CMK (cell line): ENCODE results near the gene DUSP1.

Experiments
- DNase-seq: peaks from one replicate; pipeline ENCODE4 v3.0.0-alpha.2; 2010; ENCODE audit warnings: low read depth

DUSP1 gene

GRCh38 chr5:172762214-172763119 lies 8.5 kb downstream of the DUSP1 start:
- no peak for DNase-seq

GRCh38 chr5:172760959-172761358 lies 10.0 kb downstream of the DUSP1 start:
- no peak for DNase-seq

DNA sequence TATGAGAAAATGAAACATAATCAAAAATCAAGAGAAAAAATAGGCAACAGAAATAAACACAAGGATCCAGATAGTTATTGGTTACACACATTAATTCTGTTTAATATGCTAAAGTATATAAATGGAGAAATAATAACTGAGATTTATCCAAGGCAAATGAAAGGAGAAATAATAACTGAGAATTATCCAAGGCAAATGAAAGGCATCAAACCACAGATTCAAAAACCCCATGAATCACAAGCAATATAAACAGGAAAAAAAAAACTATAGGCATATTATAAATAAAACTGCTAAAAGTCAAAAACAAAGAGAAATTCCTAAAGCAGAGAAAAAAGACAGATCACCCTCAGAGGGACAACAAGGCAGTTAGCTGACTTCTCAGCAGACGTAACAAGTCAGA lies 10.9 kb downstream of the DUSP1 start:
- no peak for DNase-seq

GRCh38 chr5:172758834-172759149 lies 12.2 kb downstream of the DUSP1 start:
- no peak for DNase-seq

DNA sequence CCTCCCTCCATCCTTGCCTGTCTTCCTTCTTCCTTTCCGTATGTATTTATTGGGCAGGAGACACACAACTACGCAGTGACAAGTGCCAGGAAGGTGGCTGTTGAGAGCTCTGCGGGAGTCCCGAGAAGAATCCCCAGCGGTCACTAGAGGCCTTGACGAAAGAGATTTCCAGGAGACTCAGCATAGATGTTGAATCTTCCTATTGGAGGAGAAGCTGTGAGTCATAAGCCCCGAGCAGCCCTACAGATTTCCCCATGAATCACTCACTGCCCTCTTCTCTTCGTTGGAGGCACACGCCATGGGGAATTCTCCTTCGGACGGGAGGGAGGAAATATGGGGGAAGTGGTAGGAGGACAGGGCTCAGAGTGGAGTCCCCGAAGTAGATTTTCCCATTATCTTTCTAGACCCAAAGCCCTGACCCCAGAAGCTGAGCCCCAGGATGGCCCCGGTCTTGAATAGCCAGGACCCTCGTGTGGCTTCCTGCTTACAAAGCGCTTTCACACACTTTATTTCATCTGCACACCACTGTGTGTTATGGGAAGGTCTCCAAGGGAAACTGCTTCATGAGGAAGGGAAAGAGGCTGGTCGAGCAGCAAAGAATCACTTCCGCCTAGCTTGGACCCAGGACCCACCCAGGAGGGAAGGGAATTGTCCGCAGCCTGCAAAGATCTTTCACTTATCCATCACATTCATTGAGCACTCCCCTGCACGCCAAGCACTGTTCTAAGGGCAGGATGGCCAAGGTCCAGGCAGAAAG lies 12.7 kb downstream of the DUSP1 start:
- no peak for DNase-seq

- no peak for DNase-seq
These were observed 13.5 kb downstream of the DUSP1 start for GRCh38 chr5:172757394-172758010.

- no peak for DNase-seq
These were observed 14.1 kb downstream of the DUSP1 start for GRCh38 chr5:172756764-172757393.

DNA sequence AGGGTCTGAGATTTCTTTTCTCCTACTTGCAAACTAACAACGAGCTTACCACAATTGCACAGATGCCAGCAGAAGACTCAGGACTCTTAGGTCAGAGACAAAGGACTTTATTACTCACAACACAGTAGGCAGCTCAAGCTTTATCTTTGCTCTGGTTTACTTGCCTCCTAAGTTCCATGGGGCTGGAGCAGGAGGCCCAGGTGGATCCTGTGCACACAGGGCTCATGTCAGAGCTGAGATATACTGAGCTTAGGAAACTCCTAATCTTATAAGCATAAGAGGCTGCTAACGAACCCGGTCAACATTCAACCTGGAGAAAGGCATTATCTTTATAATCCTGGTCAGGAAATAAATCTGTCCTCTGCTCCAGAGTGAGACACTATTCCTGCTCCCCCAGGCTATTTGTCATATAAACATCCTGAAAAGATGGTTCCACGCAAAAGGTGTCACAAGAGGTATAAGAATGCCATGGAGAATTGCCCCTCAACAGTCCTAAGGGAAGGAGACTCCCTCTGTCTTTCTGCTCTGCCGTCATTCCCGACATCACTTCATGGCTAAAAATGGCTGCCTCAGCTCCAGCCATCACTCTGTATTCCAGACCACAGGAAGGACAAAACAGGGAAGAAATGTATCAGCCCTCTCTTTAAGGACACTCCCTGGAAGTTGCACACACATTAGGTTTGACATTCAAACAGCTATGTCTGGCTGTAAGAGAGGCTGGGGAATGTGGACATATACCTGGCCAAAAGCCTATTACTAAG lies 16.2 kb downstream of the DUSP1 start:
- no peak for DNase-seq

GRCh38 chr5:172753101-172753500 lies 17.9 kb downstream of the DUSP1 start:
- no peak for DNase-seq

- no peak for DNase-seq
These were observed 19.1 kb downstream of the DUSP1 start for GRCh38 chr5:172751761-172752510.

GRCh38 chr5:172749881-172750633 lies 20.9 kb downstream of the DUSP1 start:
- no peak for DNase-seq

DNA sequence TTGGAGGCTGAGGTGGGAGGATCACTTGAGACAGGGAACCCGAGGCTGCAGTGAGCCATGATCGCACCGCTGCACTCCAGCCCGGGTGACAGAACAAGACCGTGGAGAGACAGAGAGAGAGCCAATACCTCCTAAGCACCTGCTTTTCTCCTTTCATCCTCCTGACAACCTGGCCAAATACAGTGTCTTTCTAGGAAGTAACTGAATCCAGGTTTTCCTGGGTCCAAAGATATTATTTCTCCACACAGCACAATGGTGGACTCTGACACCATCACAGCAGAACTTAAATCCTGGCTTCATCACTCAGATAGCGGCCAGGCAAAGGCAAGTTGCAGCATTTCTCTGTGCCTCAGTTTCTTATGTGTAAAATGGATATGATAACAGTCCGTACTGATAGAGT lies 21.9 kb downstream of the DUSP1 start:
- no peak for DNase-seq

- DNase-seq: no peak
These were observed 22.6 kb downstream of the DUSP1 start for GRCh38 chr5:172748341-172748843.

GRCh38 chr5:172747471-172747870 lies 23.5 kb downstream of the DUSP1 start:
- no peak for DNase-seq

- DNase-seq: no peak
These were observed 24.3 kb downstream of the DUSP1 start for GRCh38 chr5:172746725-172747124.

GRCh38 chr5:172745838-172746237 lies 25.2 kb downstream of the DUSP1 start:
- no peak for DNase-seq

DNA sequence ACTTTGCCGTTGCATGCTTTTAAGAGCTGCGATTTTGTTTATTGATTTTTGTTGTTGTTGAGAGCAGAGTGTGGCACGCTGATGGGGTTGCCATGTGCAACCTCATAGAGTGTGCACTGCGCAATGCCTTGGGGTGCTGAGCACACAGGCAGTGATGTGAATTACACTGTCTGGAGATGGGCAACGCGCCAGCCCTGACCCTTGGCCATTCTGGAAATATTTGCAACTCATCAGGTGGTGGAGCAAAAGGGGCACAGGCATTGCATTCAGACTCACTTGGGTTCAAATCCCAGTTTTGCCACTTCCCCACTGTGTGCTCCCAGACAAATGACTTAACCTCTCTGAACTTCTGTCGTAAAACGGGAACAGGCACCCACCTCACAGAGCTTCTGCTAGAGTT lies 25.6 kb downstream of the DUSP1 start:
- DNase-seq: no peak

DNA sequence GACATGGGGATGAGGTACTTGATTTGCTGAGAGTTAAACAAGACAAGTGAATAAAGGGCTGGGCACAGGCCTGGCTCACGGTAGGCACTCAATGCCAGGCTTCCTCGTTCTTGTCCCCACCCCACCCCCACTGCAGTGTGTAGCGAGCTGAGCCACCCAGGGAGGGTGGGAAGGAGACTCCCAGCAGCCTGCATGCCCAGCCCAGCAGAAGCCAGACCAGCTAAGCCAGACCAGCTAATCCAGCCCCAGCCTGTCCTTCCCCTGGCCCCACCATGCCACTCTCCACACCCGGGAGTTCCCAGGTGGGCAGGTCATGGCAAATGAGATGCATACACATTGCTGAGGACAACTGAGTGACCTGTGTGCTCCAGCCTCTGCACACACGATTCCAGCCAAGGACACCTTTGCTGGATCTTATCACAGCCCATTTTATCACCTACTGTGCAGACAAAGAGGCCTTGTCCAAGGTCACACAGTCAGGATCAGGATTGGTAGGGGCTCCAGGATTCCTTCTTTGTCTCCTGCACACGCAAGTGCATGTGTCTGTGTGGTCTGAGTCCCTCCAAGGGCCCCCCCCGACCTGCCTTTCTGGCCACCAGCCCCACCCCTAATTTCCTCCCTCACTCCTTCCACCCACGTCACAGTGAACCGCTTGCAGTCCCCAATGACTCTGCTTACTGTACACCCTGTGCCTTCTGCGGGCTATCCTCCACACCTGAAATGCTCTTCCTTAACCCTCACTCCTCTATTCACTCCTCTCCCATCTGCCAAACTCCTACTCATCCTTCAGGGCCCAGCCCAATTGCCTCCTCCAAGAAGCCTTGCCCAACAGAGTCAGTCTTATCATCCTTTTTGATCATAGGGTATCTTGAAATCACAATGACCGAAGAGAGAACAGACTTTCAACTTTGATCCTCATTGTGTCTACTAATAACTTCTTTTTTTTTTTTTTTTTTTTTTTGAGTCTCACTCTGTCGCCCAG lies 26.6 kb downstream of the DUSP1 start:
- DNase-seq: no peak
